ENCODE results near the gene C6orf163. TPM values are rescaled to one million over a fixed set of nuclear protein-coding genes. Genes with fewer than 3 reads are reported as not detected.
"Not testable (repeated sequence)": the region's sequence is repeated elsewhere in the genome, so short reads cannot be mapped to it uniquely, and the experiment has no call there.

Gene C6orf163
- total RNA-seq, 1 donor from 2014 or later, result 5.7 TPM

DNA sequence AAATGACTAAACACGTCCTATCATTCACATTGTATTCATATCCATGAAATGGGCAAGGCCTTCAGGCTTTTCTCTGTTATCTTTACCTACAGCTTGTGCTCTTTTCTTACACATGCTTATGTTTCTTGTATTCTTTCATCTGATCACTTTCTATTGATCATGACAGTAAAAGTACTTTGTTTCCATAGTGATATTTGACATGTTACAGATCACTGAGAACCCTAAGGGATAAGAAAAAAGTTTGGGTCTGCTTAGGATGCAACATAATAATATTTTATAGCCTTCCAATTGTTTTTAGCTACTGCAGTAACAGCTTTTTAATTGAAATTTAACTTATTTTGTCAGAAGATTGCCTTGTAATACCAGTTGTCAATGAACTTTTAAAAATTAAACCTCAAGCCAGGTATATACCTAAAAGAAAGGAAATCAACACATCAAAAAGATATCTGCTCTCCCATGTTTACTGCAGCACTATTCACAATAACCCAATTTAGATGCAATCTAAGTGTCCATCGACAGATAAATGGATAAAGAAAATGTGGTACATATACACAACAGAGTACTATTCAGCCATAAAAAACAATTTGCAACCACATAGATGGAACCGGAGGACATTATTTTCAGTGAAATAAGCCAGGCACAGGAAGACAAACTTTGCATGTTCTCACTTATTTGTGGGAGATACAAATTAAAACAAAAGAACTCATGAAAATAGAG lies 25.2 kb upstream of the C6orf163 start:
- no peak overlapping the region for H3K4me3 Mint-ChIP-seq (ENCODE audit: low read depth)
- no peaks in the 10 kb centered on the region for H3K36me3 Mint-ChIP-seq (ENCODE audit: insufficient read depth)
- no peaks in the 10 kb centered on the region for H3K9me3 Mint-ChIP-seq (ENCODE audit: low read depth)
- H3K27ac Mint-ChIP-seq, result no peak overlapping the region
- TF ChIP-seq, protein P1, sequence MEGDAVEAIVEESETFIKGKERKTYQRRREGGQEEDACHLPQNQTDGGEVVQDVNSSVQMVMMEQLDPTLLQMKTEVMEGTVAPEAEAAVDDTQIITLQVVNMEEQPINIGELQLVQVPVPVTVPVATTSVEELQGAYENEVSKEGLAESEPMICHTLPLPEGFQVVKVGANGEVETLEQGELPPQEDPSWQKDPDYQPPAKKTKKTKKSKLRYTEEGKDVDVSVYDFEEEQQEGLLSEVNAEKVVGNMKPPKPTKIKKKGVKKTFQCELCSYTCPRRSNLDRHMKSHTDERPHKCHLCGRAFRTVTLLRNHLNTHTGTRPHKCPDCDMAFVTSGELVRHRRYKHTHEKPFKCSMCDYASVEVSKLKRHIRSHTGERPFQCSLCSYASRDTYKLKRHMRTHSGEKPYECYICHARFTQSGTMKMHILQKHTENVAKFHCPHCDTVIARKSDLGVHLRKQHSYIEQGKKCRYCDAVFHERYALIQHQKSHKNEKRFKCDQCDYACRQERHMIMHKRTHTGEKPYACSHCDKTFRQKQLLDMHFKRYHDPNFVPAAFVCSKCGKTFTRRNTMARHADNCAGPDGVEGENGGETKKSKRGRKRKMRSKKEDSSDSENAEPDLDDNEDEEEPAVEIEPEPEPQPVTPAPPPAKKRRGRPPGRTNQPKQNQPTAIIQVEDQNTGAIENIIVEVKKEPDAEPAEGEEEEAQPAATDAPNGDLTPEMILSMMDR (IDR thresholded peaks at IDR 0.05; ENCODE audit: unreplicated experiment), result no peak
- peaks cover 16% of the 10 kb centered on the region for H3K27me3 Mint-ChIP-seq
- no peak for DNase-seq (ENCODE audit: low spot score, unreplicated experiment)
- peaks cover 4% of the 10 kb centered on the region for H3K4me1 Mint-ChIP-seq (ENCODE audit: low read depth)

DNA sequence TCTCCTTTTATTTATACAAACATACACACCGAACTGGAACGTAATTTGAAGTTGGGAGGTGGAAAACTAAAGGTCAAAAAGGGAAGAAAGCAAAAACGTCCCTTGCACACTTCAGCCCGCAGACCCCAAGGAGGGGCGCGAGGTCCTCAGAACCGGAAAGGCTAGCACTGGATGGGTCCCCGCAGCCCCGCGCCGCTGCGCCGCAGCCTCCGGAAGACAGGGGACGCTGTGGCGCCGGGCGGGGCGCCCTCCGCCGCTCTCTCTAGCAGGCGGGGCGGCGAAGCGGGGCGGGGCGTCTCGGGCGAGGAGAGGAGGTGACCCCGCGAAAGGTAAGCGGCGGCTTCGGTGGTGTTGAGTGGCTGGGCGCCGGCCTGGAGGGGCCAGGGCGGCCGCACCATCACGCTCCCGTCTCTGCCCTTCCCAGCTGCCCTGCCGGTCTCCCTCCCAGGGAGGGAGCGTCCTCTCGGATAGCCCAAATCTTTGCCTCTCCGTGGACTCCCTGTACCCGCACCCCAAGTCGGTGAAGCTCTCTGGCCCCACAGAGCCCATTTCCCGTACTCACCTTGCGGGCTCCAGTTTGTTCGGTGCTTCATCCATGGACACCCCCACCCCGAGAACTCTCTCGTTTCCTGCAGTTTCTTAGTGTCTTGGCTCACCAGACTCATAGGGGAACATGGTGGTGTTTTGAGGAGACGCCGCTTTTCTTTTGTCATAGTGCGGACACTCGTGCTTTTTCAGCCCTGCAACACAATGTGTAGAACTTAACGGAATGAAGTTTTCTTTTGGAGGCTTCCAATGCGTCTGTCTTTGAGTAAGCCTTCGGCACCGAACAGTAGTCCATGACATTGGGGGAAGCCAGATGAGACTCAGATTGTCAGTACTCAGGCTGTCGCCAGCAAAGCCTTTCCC lies 22.1 kb upstream of the C6orf163 start, which contains the start of gene SMIM8:
TSS of gene SMIM8 (plus strand) at position 285 of the 909 bp plus-strand sequence. CDS start 14,444 bp downstream, outside the sequence.
- Mint-ChIP-seq H3K4me3 (ENCODE audit: low read depth) (peak within 1 kb of the TSS; percentile 92), H3K36me3 (ENCODE audit: insufficient read depth) (peaks cover 9% of the 10 kb centered on the region), H3K9me3 (ENCODE audit: low read depth) (peaks cover 8% of the 10 kb centered on the region), H3K27me3 (no peaks in the 10 kb centered on the region), H3K4me1 (ENCODE audit: low read depth) (peaks cover 4% of the 10 kb centered on the region), H3K27ac (peak within 1 kb of the TSS; percentile 91)
- TF ChIP-seq, protein P1 (IDR thresholded peaks at IDR 0.05; ENCODE audit: unreplicated experiment), result peak; percentile 99
- DNase-seq (ENCODE audit: low spot score, unreplicated experiment), result peak; percentile 88

DNA sequence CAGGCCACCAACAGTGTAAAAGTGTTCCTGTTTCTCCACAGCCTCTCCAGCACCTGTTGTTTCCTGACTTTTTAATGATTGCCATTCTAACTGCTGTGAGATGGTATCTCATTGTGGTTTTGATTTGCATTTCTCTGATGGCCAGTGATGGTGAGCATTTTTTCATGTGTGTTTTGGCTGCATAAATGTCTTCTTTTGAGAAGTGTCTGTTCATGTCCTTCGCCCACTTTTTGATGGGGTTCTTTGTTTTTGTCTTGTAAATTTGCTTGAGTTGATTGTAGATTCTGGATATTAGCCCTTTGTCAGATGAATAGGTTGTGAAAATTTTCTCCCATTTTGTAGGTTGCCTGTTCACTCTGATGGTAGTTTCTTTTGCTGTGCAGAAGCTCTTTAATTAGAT lies 20.7 kb upstream of the C6orf163 start:
- H3K9me3 Mint-ChIP-seq (ENCODE audit: low read depth), result peaks cover 11% of the 10 kb centered on the region
- not testable (repeated sequence) for H3K4me1 Mint-ChIP-seq (ENCODE audit: low read depth); H3K27me3 Mint-ChIP-seq; DNase-seq (ENCODE audit: low spot score, unreplicated experiment); H3K27ac Mint-ChIP-seq
- peak overlapping the region; percentile 52 for H3K4me3 Mint-ChIP-seq (ENCODE audit: low read depth)
- peaks cover 16% of the 10 kb centered on the region for H3K36me3 Mint-ChIP-seq (ENCODE audit: insufficient read depth)

DNA sequence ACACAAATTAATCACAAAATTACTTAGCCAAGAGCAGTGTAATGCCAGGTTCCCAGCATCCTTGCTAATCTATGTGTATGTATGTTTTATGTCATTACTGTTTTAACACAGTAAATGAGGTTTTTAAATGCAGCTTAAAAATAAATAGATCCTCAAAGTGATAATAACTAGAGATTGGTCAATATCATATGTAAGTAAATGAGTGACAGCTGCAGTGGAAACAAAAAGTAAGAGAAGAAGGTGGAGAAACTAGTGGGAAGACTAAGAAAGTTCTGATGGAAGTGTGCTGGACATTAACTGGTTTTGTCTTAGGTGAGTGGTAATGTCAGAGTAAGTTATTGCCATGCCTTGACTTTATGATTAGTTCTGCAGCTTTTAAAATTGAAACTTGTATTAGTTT lies 13.7 kb upstream of the C6orf163 start:
- Mint-ChIP-seq H3K9me3 (ENCODE audit: low read depth) (peaks cover 8% of the 10 kb centered on the region), H3K27me3 (no peaks in the 10 kb centered on the region), H3K27ac (no peak overlapping the region), H3K36me3 (ENCODE audit: insufficient read depth) (peaks cover 18% of the 10 kb centered on the region), H3K4me1 (ENCODE audit: low read depth) (peaks cover 7% of the 10 kb centered on the region), H3K4me3 (ENCODE audit: low read depth) (no peak overlapping the region)
- TF ChIP-seq, protein P1 (IDR thresholded peaks at IDR 0.05; ENCODE audit: unreplicated experiment), result no peak
- DNase-seq (ENCODE audit: low spot score, unreplicated experiment), result no peak

DNA sequence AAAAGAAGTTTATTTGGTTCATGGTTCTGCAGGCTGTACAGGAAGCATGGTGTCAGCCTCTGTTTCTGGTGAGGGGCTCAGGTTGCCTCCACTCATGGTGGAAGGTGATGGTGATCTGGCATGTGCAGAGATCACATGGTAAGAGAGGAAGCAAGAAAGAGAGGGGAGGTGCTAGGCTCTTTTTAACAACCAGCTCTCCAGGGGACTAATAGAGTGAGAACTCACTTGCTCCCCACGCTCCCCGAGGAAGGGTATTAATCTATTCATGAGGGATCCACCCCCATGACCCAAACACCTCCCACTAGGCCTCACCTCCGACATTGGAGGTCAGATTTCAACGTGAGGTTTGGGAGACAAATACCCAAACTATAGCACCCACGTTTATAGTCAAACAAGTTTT lies 11.6 kb upstream of the C6orf163 start:
- TF ChIP-seq, protein P1 (IDR thresholded peaks at IDR 0.05; ENCODE audit: unreplicated experiment), result no peak
- no peak overlapping the region for H3K4me3 Mint-ChIP-seq (ENCODE audit: low read depth)
- peaks cover 10% of the 10 kb centered on the region for H3K36me3 Mint-ChIP-seq (ENCODE audit: insufficient read depth)

More for the DNA sequence above, 11.6 kb upstream of the C6orf163 start:
- Mint-ChIP-seq H3K4me1 (ENCODE audit: low read depth) (peaks cover 12% of the 10 kb centered on the region), H3K27me3 (no peaks in the 10 kb centered on the region), H3K9me3 (ENCODE audit: low read depth) (peaks cover 3% of the 10 kb centered on the region), H3K27ac (no peak overlapping the region)
- DNase-seq (ENCODE audit: low spot score, unreplicated experiment), result no peak

Data from progenitor cell of endocrine pancreas (in vitro differentiated cells).